Measurements from ENCODE around the gene NATD1.

The NATD1 gene

GRCh38 chr17:21199311-21199710 lies 53.9 kb downstream of the NATD1 start:
- no peak overlapping the region for H3K4me2 ChIP-seq (ENCODE audit: low read length)
- H3K9ac ChIP-seq = no peak overlapping the region
- no peaks in the 10 kb centered on the region for H3K36me3 ChIP-seq (ENCODE audit: control insufficient read depth, insufficient read depth, low read length)
- H3K4me3 ChIP-seq (ENCODE audit: low read depth, low read length) = no peak overlapping the region
- H3K79me2 ChIP-seq = peaks cover 45% of the 10 kb centered on the region
- no peak for TF ChIP-seq CTCF (IDR thresholded peaks at IDR 0.05)
- no peak overlapping the region for H2AFZ ChIP-seq
- no peak overlapping the region for H3K27ac ChIP-seq
- H3K9me3 ChIP-seq (ENCODE audit: control insufficient read depth, low read length) = no peaks in the 10 kb centered on the region
- peaks cover 9% of the 10 kb centered on the region for H3K4me1 ChIP-seq
- no peaks in the 10 kb centered on the region for H3K27me3 ChIP-seq (ENCODE audit: control insufficient read depth, insufficient read depth, low read length)

- H3K4me2 ChIP-seq (ENCODE audit: low read length) = no peak overlapping the region
- H2AFZ ChIP-seq = no peak overlapping the region
- no peaks in the 10 kb centered on the region for H3K27me3 ChIP-seq (ENCODE audit: control insufficient read depth, insufficient read depth, low read length)
- no peaks in the 10 kb centered on the region for H3K36me3 ChIP-seq (ENCODE audit: control insufficient read depth, insufficient read depth, low read length)
- no peak overlapping the region for H3K27ac ChIP-seq
- no peak overlapping the region for H3K4me3 ChIP-seq (ENCODE audit: low read depth, low read length)
- H3K9ac ChIP-seq = no peak overlapping the region
- no peaks in the 10 kb centered on the region for H3K9me3 ChIP-seq (ENCODE audit: control insufficient read depth, low read length)
- TF ChIP-seq CTCF (IDR thresholded peaks at IDR 0.05) = no peak
- peaks cover 9% of the 10 kb centered on the region for H3K4me1 ChIP-seq
- peaks cover 39% of the 10 kb centered on the region for H3K79me2 ChIP-seq
Observed at GRCh38 chr17:21198411-21198810, 54.8 kb downstream of the NATD1 start.

GRCh38 chr17:21196126-21196525 lies 57.1 kb downstream of the NATD1 start:
- H3K79me2 ChIP-seq = peaks cover 17% of the 10 kb centered on the region
- H3K4me3 ChIP-seq (ENCODE audit: low read depth, low read length) = no peak overlapping the region
- no peak for TF ChIP-seq CTCF (IDR thresholded peaks at IDR 0.05)
- H3K36me3 ChIP-seq (ENCODE audit: control insufficient read depth, insufficient read depth, low read length) = no peaks in the 10 kb centered on the region
- H3K27me3 ChIP-seq (ENCODE audit: control insufficient read depth, insufficient read depth, low read length) = no peaks in the 10 kb centered on the region
- no peak overlapping the region for H3K9ac ChIP-seq
- H3K4me1 ChIP-seq = peaks cover 9% of the 10 kb centered on the region
- no peak overlapping the region for H2AFZ ChIP-seq
- no peak overlapping the region for H3K27ac ChIP-seq
- H3K4me2 ChIP-seq (ENCODE audit: low read length) = no peak overlapping the region
- no peaks in the 10 kb centered on the region for H3K9me3 ChIP-seq (ENCODE audit: control insufficient read depth, low read length)

DNA sequence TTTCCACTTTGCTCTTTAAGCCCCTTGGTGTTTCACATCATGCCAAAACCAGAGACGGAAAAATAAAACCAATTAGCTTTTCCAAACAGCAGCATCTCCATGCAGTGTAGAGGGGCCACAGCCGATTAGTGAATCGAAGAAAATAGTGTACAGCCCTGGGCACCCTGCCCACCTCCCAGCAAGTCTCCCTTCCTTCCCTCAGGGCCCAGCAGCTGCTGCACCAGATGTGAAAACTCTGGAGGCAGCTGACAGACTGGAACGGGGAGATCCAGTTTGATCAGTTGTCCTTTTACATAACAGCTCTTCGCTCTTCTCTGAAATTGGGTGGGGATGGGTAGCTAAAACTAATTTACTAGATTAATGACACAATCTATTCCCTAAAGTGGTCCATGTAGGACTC lies 58.5 kb downstream of the NATD1 start:
- Histone ChIP-seq H3K4me3 (ENCODE audit: low read depth, low read length) (no peak overlapping the region), H2AFZ (no peak overlapping the region), H3K36me3 (ENCODE audit: control insufficient read depth, insufficient read depth, low read length) (no peaks in the 10 kb centered on the region), H3K27ac (no peak overlapping the region), H3K4me2 (ENCODE audit: low read length) (no peak overlapping the region), H3K4me1 (no peaks in the 10 kb centered on the region), H3K27me3 (ENCODE audit: control insufficient read depth, insufficient read depth, low read length) (no peaks in the 10 kb centered on the region), H3K79me2 (peaks cover 11% of the 10 kb centered on the region), H3K9ac (no peak overlapping the region), H3K9me3 (ENCODE audit: control insufficient read depth, low read length) (no peaks in the 10 kb centered on the region)
- no peak for TF ChIP-seq CTCF (IDR thresholded peaks at IDR 0.05)

- Histone ChIP-seq H3K4me2 (ENCODE audit: low read length) (no peak overlapping the region), H2AFZ (no peak overlapping the region), H3K27ac (no peak overlapping the region), H3K36me3 (ENCODE audit: control insufficient read depth, insufficient read depth, low read length) (no peaks in the 10 kb centered on the region), H3K27me3 (ENCODE audit: control insufficient read depth, insufficient read depth, low read length) (no peaks in the 10 kb centered on the region), H3K79me2 (peaks cover 11% of the 10 kb centered on the region), H3K4me3 (ENCODE audit: low read depth, low read length) (no peak overlapping the region), H3K9me3 (ENCODE audit: control insufficient read depth, low read length) (no peaks in the 10 kb centered on the region), H3K4me1 (no peaks in the 10 kb centered on the region), H3K9ac (no peak overlapping the region)
- TF ChIP-seq CTCF (IDR thresholded peaks at IDR 0.05) = no peak
Observed at GRCh38 chr17:21194226-21194625, 59.0 kb downstream of the NATD1 start.

All from parathyroid adenoma (tissue), 2 donors.